Measurements from ENCODE around the gene RAB11A.

- TF ChIP-seq CTCF (conservative IDR thresholded peaks at IDR 0.05; ENCODE audit: low read length) (no peak), EZH2phosphoT487 (IDR thresholded peaks at IDR 0.05; ENCODE audit: borderline replicate concordance, low read depth, low read length) (no peak)
Observed at GRCh38 chr15:65906396-65906795, 37.1 kb downstream of the RAB11A start.

Data from OCI-LY7 (cell line).